ENCODE results near the gene CNPY2.

DNA sequence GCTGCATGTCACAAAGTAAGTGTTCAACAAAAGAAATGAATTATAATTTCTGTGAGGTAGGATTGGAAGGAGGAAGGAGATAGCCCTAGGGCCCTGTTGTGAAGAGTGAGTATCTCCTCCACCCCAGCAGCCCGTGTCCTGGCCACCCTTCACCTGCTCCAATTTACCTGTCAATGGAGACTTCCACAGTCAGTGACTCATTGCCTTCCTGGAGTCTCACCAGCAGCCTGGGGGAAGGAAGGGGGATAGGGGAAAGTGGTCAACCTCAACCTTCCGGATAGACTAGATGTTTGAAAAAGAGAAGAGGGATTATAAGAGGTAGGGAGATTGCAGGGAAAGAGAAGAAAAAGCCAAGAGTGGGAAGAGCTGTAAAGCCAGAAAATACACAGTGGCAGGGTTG lies 34.9 kb upstream of the CNPY2 start:
- TF ChIP-seq, protein P1, sequence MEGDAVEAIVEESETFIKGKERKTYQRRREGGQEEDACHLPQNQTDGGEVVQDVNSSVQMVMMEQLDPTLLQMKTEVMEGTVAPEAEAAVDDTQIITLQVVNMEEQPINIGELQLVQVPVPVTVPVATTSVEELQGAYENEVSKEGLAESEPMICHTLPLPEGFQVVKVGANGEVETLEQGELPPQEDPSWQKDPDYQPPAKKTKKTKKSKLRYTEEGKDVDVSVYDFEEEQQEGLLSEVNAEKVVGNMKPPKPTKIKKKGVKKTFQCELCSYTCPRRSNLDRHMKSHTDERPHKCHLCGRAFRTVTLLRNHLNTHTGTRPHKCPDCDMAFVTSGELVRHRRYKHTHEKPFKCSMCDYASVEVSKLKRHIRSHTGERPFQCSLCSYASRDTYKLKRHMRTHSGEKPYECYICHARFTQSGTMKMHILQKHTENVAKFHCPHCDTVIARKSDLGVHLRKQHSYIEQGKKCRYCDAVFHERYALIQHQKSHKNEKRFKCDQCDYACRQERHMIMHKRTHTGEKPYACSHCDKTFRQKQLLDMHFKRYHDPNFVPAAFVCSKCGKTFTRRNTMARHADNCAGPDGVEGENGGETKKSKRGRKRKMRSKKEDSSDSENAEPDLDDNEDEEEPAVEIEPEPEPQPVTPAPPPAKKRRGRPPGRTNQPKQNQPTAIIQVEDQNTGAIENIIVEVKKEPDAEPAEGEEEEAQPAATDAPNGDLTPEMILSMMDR (conservative IDR thresholded peaks at IDR 0.05 in 1 of 2, IDR thresholded peaks at IDR 0.05 in 1 of 2; ENCODE audit: extremely low read depth in 1 of 2, insufficient read depth in 1 of 2, low read depth in 1 of 2, low read length in 2 of 2): no peak
- TF ChIP-seq EZH2 (IDR thresholded peaks at IDR 0.05; ENCODE audit: borderline replicate concordance, low read length): no peak

Measured in mammary epithelial cell (primary cell).